Stomach smooth muscle (tissue), 2 donors: Measurements from ENCODE around the gene PDCL2.

Source experiments
- H3K27ac ChIP-seq: one replicate; pipeline ENCODE4 v1.7.0; 2013; ENCODE audit warnings: mild to moderate bottlenecking, low read length, inconsistent platforms
- H3K27me3 ChIP-seq, 2 donors: one replicate each; pipeline ENCODE4 v1.7.0; 2013; ENCODE audit warnings: low read length in 2 of 2; ENCODE audit not compliant: insufficient read depth in 2 of 2, control insufficient read depth in 1 of 2
- H3K36me3 ChIP-seq, 2 donors: one replicate each; pipeline ENCODE4 v1.7.0; 2013; ENCODE audit warnings: low read length in 2 of 2; ENCODE audit not compliant: control insufficient read depth in 2 of 2, insufficient read depth in 2 of 2
- H3K4me1 ChIP-seq: one replicate; pipeline ENCODE4 v1.7.0; 2013; ENCODE audit warnings: low read length; ENCODE audit not compliant: control insufficient read depth, insufficient read depth
- H3K4me3 ChIP-seq, 2 donors: one replicate each; pipeline ENCODE4 v1.7.0; 2013; ENCODE audit warnings: low read length in 2 of 2
- H3K9ac ChIP-seq, 2 donors: one replicate each; pipeline ENCODE4 v1.7.0; 2013; ENCODE audit warnings: low read length in 2 of 2, mild to moderate bottlenecking in 1 of 2
- H3K9me3 ChIP-seq, 2 donors: one replicate each; pipeline ENCODE4 v1.7.0; 2013; ENCODE audit warnings: low read length in 2 of 2; ENCODE audit not compliant: control insufficient read depth in 2 of 2
- donor health status: healthy.
- donor health status: Pancreatic carcinoma.

Gene PDCL2

DNA sequence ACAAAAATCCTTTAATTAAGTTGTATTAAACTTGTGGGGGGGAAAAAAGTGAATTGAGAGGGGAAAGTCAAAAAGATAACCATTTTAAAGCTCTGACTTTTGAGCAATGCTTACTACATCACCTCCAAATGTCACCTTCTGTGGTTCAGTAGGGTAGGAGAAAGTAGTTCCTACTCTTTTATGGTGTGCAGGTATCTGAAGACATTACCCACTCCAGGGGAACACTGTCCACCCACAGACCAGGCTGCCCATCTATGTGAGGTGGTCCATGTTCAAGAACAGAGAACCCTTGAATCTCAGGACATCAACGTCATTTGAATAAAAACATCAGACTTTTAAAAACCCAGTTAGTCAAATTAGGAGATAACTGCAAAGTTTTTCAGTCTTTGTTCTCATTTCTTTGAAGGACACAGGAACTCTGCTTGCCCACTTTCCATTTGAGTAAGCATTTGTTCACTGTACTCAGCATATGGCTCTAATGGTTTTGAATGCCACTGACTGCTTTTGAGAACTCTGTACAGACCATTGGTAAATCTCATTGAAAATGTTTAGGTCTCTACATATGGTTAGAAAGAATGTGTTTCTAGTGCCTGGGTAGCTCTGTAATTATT is 25.6 kb upstream of the PDCL2 start:
- Histone ChIP-seq H3K27me3 (no peaks in the 10 kb centered on the region), H3K9ac (no peak overlapping the region), H3K36me3 (no peaks in the 10 kb centered on the region), H3K27ac (no peak overlapping the region), H3K9me3 (no peaks in the 10 kb centered on the region), H3K4me1 (no peaks in the 10 kb centered on the region), H3K4me3 (no peak overlapping the region)

- Histone ChIP-seq H3K9ac (no peak overlapping the region), H3K27ac (no peak overlapping the region), H3K36me3 (no peaks in the 10 kb centered on the region), H3K27me3 (no peaks in the 10 kb centered on the region), H3K4me3 (no peak overlapping the region), H3K4me1 (no peaks in the 10 kb centered on the region), H3K9me3 (no peaks in the 10 kb centered on the region)
Observed at GRCh38 chr4:55615008-55615407, 23.0 kb upstream of the PDCL2 start.

DNA sequence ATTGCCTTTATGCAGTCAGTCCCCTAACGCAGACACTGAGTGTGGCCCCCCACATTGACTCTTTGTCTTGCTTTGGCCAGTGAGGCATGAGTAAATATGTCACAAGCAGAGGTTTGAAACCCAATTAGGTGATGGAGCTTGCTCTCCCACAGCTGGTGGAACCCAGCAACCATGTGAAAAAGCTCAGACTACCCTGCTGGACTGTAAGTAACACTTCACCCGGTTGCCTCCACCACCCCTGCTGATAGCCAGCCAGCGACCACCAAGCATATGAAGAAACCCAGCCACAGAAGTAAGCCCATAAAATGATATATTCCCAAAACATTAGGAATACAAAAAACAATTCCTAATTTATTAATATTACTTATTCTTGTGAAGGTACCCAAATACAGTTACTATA is 21.6 kb upstream of the PDCL2 start:
- Histone ChIP-seq H3K9me3 (no peaks in the 10 kb centered on the region), H3K27ac (no peak overlapping the region), H3K27me3 (no peaks in the 10 kb centered on the region), H3K9ac (no peak overlapping the region), H3K36me3 (no peaks in the 10 kb centered on the region), H3K4me1 (no peaks in the 10 kb centered on the region), H3K4me3 (no peak overlapping the region)

DNA sequence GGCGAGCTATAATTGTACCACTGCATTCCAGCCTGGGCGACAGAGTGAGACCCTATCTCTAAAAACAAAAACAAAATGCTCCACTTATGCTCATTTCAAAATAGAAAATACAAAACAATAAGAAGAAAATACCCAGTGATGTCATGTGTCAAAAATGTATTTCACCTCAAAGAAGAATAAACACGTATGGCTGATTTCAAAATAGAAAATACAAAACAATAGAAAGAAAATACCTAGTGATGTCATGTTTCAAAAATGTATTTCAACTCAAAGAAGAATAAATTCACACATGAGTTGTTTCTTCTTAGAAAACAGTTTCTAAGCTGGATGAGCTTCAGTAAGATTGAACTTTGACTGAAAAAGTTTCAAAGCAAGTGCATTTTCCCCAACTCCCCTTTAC is 20.3 kb upstream of the PDCL2 start:
- H3K4me1 ChIP-seq = no peaks in the 10 kb centered on the region
- H3K4me3 ChIP-seq = no peak overlapping the region
- H3K9me3 ChIP-seq = no peaks in the 10 kb centered on the region
- H3K36me3 ChIP-seq = no peaks in the 10 kb centered on the region
- no peaks in the 10 kb centered on the region for H3K27me3 ChIP-seq
- no peak overlapping the region for H3K27ac ChIP-seq
- no peak overlapping the region for H3K9ac ChIP-seq

DNA sequence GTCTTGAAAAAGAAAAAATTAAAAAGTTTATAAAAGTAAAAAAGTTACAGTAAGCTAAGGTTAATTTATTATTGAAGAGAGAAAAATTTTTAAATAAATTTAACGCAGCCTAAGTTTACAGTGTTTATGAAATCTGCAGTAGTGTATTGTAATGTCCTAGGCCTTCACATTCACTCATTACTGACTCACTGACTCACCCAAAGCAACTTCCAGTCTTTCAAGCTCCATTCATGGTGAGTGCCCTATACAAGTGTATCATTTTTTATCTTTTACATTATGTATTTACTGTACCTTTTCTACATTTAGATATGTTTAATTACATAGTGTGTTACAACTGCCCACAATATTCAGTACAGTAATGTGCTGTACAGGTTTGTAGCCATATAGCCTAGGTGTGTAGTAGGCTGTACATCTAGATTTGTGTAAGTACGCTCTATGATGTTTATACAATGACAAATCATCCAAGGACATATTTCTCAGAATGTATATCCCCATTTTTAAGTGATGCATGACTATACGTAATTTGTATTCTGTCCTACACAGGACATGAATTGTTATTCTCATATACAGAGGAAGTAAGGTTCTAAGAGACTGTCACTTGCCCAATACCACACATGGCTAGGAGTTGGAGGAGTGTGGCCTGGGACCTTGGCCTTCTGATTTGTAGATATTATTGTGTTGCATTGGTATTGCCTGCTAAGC is 19.5 kb upstream of the PDCL2 start:
- Histone ChIP-seq H3K36me3 (no peaks in the 10 kb centered on the region), H3K27me3 (no peaks in the 10 kb centered on the region), H3K27ac (no peak overlapping the region), H3K9me3 (no peaks in the 10 kb centered on the region), H3K4me3 (no peak overlapping the region), H3K9ac (no peak overlapping the region), H3K4me1 (no peaks in the 10 kb centered on the region)

DNA sequence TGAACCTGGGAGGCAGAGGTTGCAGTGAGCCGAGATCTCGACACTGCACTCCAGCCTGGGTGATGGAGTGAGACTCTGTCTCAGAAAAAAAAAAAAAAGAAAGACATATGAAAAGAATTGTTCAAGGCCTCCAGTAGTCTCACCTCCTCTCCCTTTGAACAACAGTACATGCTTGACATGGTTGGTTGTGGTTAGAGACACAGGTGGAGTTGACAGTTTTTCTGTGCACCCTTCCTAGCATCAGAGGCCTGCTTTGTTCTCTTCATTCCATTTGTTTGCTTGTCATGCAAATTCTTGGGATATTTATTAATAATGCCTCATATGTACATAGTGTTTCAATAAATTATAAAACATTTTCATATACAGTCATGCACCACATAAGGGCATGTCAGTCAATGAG is 18.3 kb upstream of the PDCL2 start:
- Histone ChIP-seq H3K4me1 (no peaks in the 10 kb centered on the region), H3K4me3 (no peak overlapping the region), H3K36me3 (no peaks in the 10 kb centered on the region), H3K27me3 (no peaks in the 10 kb centered on the region), H3K27ac (no peak overlapping the region), H3K9ac (no peak overlapping the region), H3K9me3 (no peaks in the 10 kb centered on the region)

DNA sequence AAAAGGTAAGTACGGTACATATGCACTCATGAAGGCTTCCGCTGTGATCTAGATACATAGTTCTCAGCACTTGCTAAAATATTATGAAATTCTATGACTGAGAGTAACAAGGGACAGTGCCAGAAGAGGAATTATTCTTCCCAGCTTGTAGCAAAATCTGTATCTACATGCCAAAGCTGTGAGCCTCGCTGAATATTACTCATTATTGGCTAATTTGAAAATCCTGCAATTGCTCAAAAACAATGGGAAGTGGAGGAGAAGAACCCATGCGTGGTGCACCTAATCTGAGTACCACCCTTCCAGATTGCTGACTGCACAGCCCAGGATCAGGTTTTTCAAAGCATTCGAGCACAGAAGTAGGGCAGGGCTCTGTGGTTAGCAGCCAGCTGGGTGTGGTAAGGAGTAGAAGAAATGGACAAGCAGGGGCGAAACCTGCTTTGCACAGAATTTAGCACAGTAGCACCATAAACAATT is 17.4 kb upstream of the PDCL2 start:
- Histone ChIP-seq H3K27me3 (no peaks in the 10 kb centered on the region), H3K36me3 (no peaks in the 10 kb centered on the region), H3K9ac (no peak overlapping the region), H3K27ac (no peak overlapping the region), H3K4me1 (no peaks in the 10 kb centered on the region), H3K9me3 (no peaks in the 10 kb centered on the region), H3K4me3 (no peak overlapping the region)

- Histone ChIP-seq H3K27ac (no peak overlapping the region), H3K36me3 (no peaks in the 10 kb centered on the region), H3K9ac (no peak overlapping the region), H3K9me3 (no peaks in the 10 kb centered on the region), H3K4me1 (no peaks in the 10 kb centered on the region), H3K27me3 (no peaks in the 10 kb centered on the region), H3K4me3 (no peak overlapping the region)
Observed at GRCh38 chr4:55608591-55608990, 16.5 kb upstream of the PDCL2 start.

DNA sequence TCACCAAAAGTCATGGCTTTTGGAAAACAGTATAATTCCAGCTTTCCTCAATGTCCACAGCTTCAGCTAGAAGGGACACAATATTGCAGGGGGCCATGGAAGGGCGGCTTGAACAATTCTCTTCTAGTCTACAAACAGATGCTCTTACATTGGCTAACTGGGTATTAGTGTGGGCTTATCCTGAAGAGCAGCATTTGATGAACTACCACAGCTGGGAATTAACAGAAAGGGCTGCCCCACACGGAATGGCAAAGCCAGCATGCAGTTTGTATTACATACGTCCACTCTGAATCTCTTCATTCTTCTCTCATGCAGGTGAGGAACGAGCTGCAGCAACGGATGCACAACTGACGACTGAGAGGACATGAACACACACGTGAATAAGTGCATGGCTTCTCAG is 13.0 kb upstream of the PDCL2 start:
- no peak overlapping the region for H3K27ac ChIP-seq
- H3K9ac ChIP-seq = no peak overlapping the region
- H3K9me3 ChIP-seq = no peaks in the 10 kb centered on the region
- H3K36me3 ChIP-seq = no peaks in the 10 kb centered on the region
- no peaks in the 10 kb centered on the region for H3K27me3 ChIP-seq
- no peaks in the 10 kb centered on the region for H3K4me1 ChIP-seq
- no peak overlapping the region for H3K4me3 ChIP-seq

DNA sequence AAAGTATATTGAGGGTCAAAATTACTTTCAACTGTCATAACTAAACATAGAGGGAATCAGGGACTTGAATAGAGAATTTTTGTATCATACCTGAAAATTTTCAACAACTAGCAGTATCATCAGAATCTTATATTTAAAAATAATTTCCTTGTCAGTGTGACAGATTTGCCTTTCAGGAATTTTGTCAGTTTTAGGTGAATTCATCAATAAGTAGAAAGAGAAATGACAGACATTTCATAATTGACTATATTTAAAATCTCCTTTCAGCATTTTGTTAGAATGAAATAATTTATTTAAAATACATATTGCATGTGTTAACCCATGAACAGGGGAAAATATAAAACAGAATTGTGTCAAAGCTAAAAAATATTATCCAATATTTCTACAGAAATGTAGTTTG is 8.6 kb upstream of the PDCL2 start:
- Histone ChIP-seq H3K27me3 (no peaks in the 10 kb centered on the region), H3K9ac (no peak overlapping the region), H3K4me3 (no peak overlapping the region), H3K9me3 (no peaks in the 10 kb centered on the region), H3K27ac (no peak overlapping the region), H3K36me3 (no peaks in the 10 kb centered on the region), H3K4me1 (no peaks in the 10 kb centered on the region)

DNA sequence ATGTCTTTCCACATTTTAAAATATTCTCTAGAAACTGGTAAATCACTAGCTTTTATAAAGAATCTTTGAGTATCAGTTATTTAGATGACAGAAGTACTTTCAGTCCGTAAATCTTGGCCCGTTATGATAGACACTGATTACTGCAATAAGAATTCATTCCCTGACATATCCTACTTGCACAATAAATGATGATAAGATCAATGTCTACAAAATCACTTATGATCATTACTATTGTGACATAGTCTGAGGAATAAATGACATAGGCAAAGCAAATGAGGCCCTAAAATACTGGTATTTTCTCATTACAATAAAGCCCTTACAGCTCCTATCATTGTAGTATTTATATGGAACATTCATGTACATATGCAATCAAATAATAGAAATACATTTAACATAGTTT is 6.6 kb upstream of the PDCL2 start:
- Histone ChIP-seq H3K27ac (no peak overlapping the region), H3K9me3 (no peaks in the 10 kb centered on the region), H3K36me3 (no peaks in the 10 kb centered on the region), H3K27me3 (no peaks in the 10 kb centered on the region), H3K4me1 (no peaks in the 10 kb centered on the region), H3K4me3 (no peak overlapping the region), H3K9ac (no peak overlapping the region)
